K562 (cell line): ENCODE measurements around the gene RPS23. TPM values are rescaled to one million over a fixed set of nuclear protein-coding genes. Genes with fewer than 3 reads are reported as not detected.

Source experiments
- ATAC-seq: fragments of 200-7000 bp; cut with Tn5 transposase; 3 replicates; pipeline ENCODE4 v1.9.1; 2020; ENCODE audit warnings: moderate library complexity
- BruUV-seq: library from RNA; stranded (reverse); fragments of 400-500 nt; replicated peaks from 2 replicates; lab custom pipeline; 2021; lab: Mats Ljungman, UMichigan
- CTCF ChIA-PET: fragments of 300-600 bp; formaldehyde crosslinking; extraction: SDS; loops from one replicate; lab custom pipeline; 2021; ENCODE audit warnings: low intra/inter-chr PET ratio; lab: Yijun Ruan, JAX
- POLR2A ChIA-PET: fragments of 300-600, 350-650 bp; sonication (Branson Sonifier 250); formaldehyde crosslinking; extraction: SDS; loops from one replicate; lab custom pipeline; 2021; ENCODE audit warnings: antibody characterized with exemption, inconsistent platforms; lab: Yijun Ruan, JAX
- DNase-seq, 4 experiments: peaks; one replicate each; pipeline versions ENCODE4 v3.0.0 to v3.0.0-alpha.2; 2011 to 2018; ENCODE audit warnings: low spot score in 3 of 4, mixed read lengths in 3 of 4; ENCODE audit errors: extremely low read depth in 1 of 4
- FAIRE-seq: peaks from 2 replicates; lab custom pipeline; 2011; peaks lifted over from hg19 to GRCh38; lab: Jason Lieb, UNC
- H2AFZ ChIP-seq: 2 replicates; pipeline ENCODE4 v1.6.0; 2011; ENCODE audit warnings: low read depth, low read length, control low read depth, inconsistent platforms
- H3K27ac ChIP-seq: fragments of 200-600 bp; 3 replicates; pipeline ENCODE4 v1.8.0; 2011; ENCODE audit warnings: low read depth, mild to moderate bottlenecking, control low read depth, inconsistent platforms, low read length, moderate library complexity, mixed read lengths; ENCODE audit errors: extremely low read depth
- H3K27me3 ChIP-seq, 2 experiments: fragments of 300-600 bp in 1 of 2; 2 replicates in 1 of 2; 3 replicates in 1 of 2; pipeline versions ENCODE4 v1.6.0 to v1.8.0; 2011; ENCODE audit warnings: inconsistent platforms in 2 of 2, low read length in 2 of 2, mild to moderate bottlenecking in 1 of 2, mixed read lengths in 1 of 2, moderate library complexity in 1 of 2; ENCODE audit not compliant: control insufficient read depth in 2 of 2, insufficient read depth in 2 of 2
- H3K36me3 ChIP-seq: fragments of 300-600 bp; 3 replicates; pipeline ENCODE4 v1.8.0; 2011; ENCODE audit warnings: mild to moderate bottlenecking, low read length, inconsistent platforms; ENCODE audit not compliant: control insufficient read depth, insufficient read depth
- H3K4me1 ChIP-seq, 2 experiments: fragments of 200-600 bp in 1 of 2; replicated peaks in 1 of 2; 2 replicates in 1 of 2; 3 replicates in 1 of 2; pipeline versions ENCODE4 v1.5.1 to v1.8.0; 2011; ENCODE audit warnings: inconsistent platforms in 2 of 2, low read length in 2 of 2, mild to moderate bottlenecking in 1 of 2, mixed read lengths in 1 of 2, moderate library complexity in 1 of 2; ENCODE audit not compliant: control insufficient read depth in 2 of 2, insufficient read depth in 2 of 2
- H3K4me2 ChIP-seq: 2 replicates; pipeline ENCODE4 v1.6.1; 2011; ENCODE audit warnings: low read length, control low read depth, inconsistent platforms, mixed read lengths; ENCODE audit not compliant: insufficient read depth
- H3K4me3 ChIP-seq: fragments of 200-600 bp; sonication (generic), shearing (Covaris generic); 2 replicates; pipeline ENCODE4 v1.5.1; 2016; ENCODE audit warnings: control low read depth, inconsistent platforms
- H3K79me2 ChIP-seq: fragments of 200-600 bp; 3 replicates; pipeline ENCODE4 v1.8.0; 2011; ENCODE audit warnings: low read length, inconsistent platforms; ENCODE audit not compliant: control insufficient read depth, insufficient read depth
- H3K9ac ChIP-seq, 2 experiments: 2 replicates each; pipeline versions ENCODE4 v1.6.0 to v1.6.1; 2011; ENCODE audit warnings: low read depth in 2 of 2, low read length in 2 of 2, control low read depth in 1 of 2, inconsistent platforms in 1 of 2, mild to moderate bottlenecking in 1 of 2, mixed read lengths in 1 of 2; ENCODE audit not compliant: insufficient read depth in 1 of 2
- H3K9me1 ChIP-seq: one replicate; pipeline ENCODE4 v1.6.0; 2011; ENCODE audit warnings: inconsistent platforms, mild to moderate bottlenecking, low read length, moderate library complexity; ENCODE audit not compliant: control insufficient read depth, insufficient read depth
- H3K9me3 ChIP-seq: replicated peaks from 2 replicates; pipeline ENCODE4 v1.5.1; 2011; ENCODE audit warnings: low read depth, low read length, inconsistent platforms; ENCODE audit not compliant: control insufficient read depth, insufficient read depth
- H4K20me1 ChIP-seq: replicated peaks from 2 replicates; pipeline ENCODE4 v1.6.1; 2011; ENCODE audit warnings: low read length, inconsistent platforms, mixed read lengths; ENCODE audit not compliant: control insufficient read depth, insufficient read depth
- CTCF ChIP-seq, 3 experiments: IDR thresholded peaks in 2 of 3; conservative IDR thresholded peaks in 1 of 3; 2 replicates each; pipeline ENCODE4 v1.5.1; 2011 to 2012; ENCODE audit warnings: low read length in 3 of 3, mild to moderate bottlenecking in 3 of 3, control low read depth in 2 of 3, improper control_type of control experiment in 1 of 3, inconsistent platforms in 1 of 3, low read depth in 1 of 3, mixed read lengths in 1 of 3, moderate library complexity in 1 of 3; ENCODE audit not compliant: insufficient read depth in 2 of 3
- HINFP ChIP-seq: fragments of 450-650 bp; conservative IDR thresholded peaks from 2 replicates; pipeline ENCODE4 v1.6.1; 2016; ENCODE audit warnings: missing genetic modification characterization, low read depth, mild to moderate bottlenecking, control low read depth, missing compliant biosample characterization
- PHB2 ChIP-seq: fragments of 450-650 bp; IDR thresholded peaks from 2 replicates; pipeline ENCODE4 v1.6.1; 2017; ENCODE audit warnings: low read depth
- RAD21 ChIP-seq, 2 experiments: fragments of 250-450 bp in 1 of 2; fragments of 450-650 bp in 1 of 2; sonication (Bioruptor Pico) in 1 of 2; formaldehyde crosslinking in 1 of 2; IDR thresholded peaks in 1 of 2; conservative IDR thresholded peaks in 1 of 2; 2 replicates each; pipeline versions ENCODE4 v1.4.0 to v1.8.0; 2020 to 2022; ENCODE audit warnings: mild to moderate bottlenecking in 2 of 2, moderate library complexity in 1 of 2
- WGBS: fragments of 100-300 bp; shearing (Covaris generic); methylation state at CpG from one replicate; pipeline ENCODE4 v1.1.6; 2016; ENCODE audit warnings: low coverage, mixed read lengths; ENCODE audit not compliant: insufficient coverage; ENCODE audit errors: missing lambda C conversion rate; 5-methylcytosine and 5-hydroxymethylcytosine counted together
- in situ Hi-C: fragments of 300-500 bp; cut with MboI; formaldehyde crosslinking; loops from 4 replicates; pipeline ENCODE4 v1.15.0; 2018; ENCODE audit warnings: inconsistent platforms, mixed read lengths
- intact Hi-C: fragments of 100-400 bp; cut with micrococcal nuclease; formaldehyde crosslinking; loops from 2 replicates; pipeline ENCODE4 v1.14.2; 2022
- polyA plus RNA-seq, 8 experiments: library from polyadenylated mRNA; depleted of rRNA in 4 of 8; stranded (reverse) in 5 of 8; unstranded in 3 of 8; fragments of >200 nt; fragmentation: Nextera tagmentation in 2 of 8; fragmentation: Illumina TruSeq in 1 of 8; extraction: Ambion mirVana in 2 of 8; extraction: Trizol in 1 of 8; gene quantifications; 2 replicates each; pipeline versions ENCODE4 v1.2.1 to v1.2.3, GENCODE V29; 2011 to 2014; ENCODE audit warnings: inconsistent platforms in 1 of 8, missing spikeins in 1 of 8
- total RNA-seq, 7 experiments: library from RNA; depleted of rRNA in 6 of 7; stranded (reverse); fragments of >200 nt in 6 of 7; fragmentation: Illumina TruSeq in 2 of 7; extraction: Trizol in 2 of 7; gene quantifications; 2 replicates each; pipeline versions ENCODE4 v1.2.1 to v1.2.3, GENCODE V29; 2011 to 2021; ENCODE audit warnings: low replicate concordance in 1 of 7

The RPS23 gene
- total and polyA plus RNA-seq, 9 of the 15 experiments (the other 6 are each of a cell fraction or from before 2014, with no cell fraction given), result 3,252 to 10,689 (median 6,302) TPM

GRCh38 chr5:82259172-82259800 lies 18.9 kb downstream of the RPS23 start:
- H3K79me2 ChIP-seq, result no peaks in the 10 kb centered on the region
- BruUV-seq, result no TSS peak
- no peak for TF ChIP-seq PHB2
- peak; percentile 20 to 54; a peak in 3 of 4 replicates for TF ChIP-seq RAD21 (CRISPR knock-in tag; conservative IDR thresholded peaks at IDR 0.05 in 1 of 2, IDR thresholded peaks at IDR 0.05 in 1 of 2)
- TF ChIP-seq HINFP (tag), result no peak
- TF ChIP-seq CTCF (IDR thresholded peaks at IDR 0.05 in 2 of 3, conservative IDR thresholded peaks at IDR 0.05 in 1 of 3; ENCODE audit: insufficient read depth in 2 of 3, low read depth in 1 of 3, low read length in 3 of 3), result peak; percentile 31 to 48 (median 31); a peak in 3 of 6 replicates
- no peaks in the 10 kb centered on the region for H3K27me3 ChIP-seq
- no peaks in the 10 kb centered on the region for H3K9me3 ChIP-seq
- FAIRE-seq, result peak; percentile 82
- peak; percentile 78 for ATAC-seq
- no peak overlapping the region for H2AFZ ChIP-seq
- POLR2A ChIA-PET, result interaction anchor here (2.0 to 2.3 kb wide), 2 partner anchors 15 to 17 kb away, joined by 6 to 7 read pairs; no protein-coding TSS in a partner anchor
- H3K9ac ChIP-seq, result no peak overlapping the region
- H3K4me1 ChIP-seq, result no peaks in the 10 kb centered on the region
- intact Hi-C loops, result no loop called here
- CTCF ChIA-PET, result no interaction called here
- in situ Hi-C loops, result no loop called here
- DNase-seq, result no peak
- H3K4me2 ChIP-seq, result no peak overlapping the region
- H4K20me1 ChIP-seq, result no peaks in the 10 kb centered on the region
- H3K4me3 ChIP-seq, result no peak overlapping the region
- WGBS, result 38% methylated on average over 3 of the region's 3 CpGs
- no peaks in the 10 kb centered on the region for H3K36me3 ChIP-seq
- no peak overlapping the region for H3K27ac ChIP-seq
- H3K9me1 ChIP-seq, result no peaks in the 10 kb centered on the region
